Activated CD4-positive, alpha-beta T cell treated with anti-CD3 and anti-CD28 coated beads for 4 hours (primary cell): Measurements from ENCODE around the gene EFCAB9.
A peak's percentile ranks its signal among the peaks of the same experiment; 100 is the strongest.
"Not testable (repeated sequence)": the region's sequence is repeated elsewhere in the genome, so short reads cannot be mapped to it uniquely, and the experiment has no call there.

ENCODE experiments used
- DNase-seq, 2 donors: peaks; one replicate each; pipeline ENCODE4 v3.0.0-alpha.2; 2020

The EFCAB9 gene

GRCh38 chr5:172188893-172189692 is 4.9 kb upstream of the EFCAB9 start:
- no peak for DNase-seq

GRCh38 chr5:172189693-172190296 is 4.2 kb upstream of the EFCAB9 start:
- no peak for DNase-seq

GRCh38 chr5:172194985-172195774 is 1.2 kb downstream of the EFCAB9 start:
- DNase-seq = no peak

- not testable (repeated sequence) for DNase-seq
Observed at GRCh38 chr5:172197775-172198174, 3.8 kb downstream of the EFCAB9 start.

- DNase-seq = no peak
Observed at GRCh38 chr5:172199446-172199845, 5.5 kb downstream of the EFCAB9 start.

- no peak for DNase-seq
Observed at GRCh38 chr5:172200476-172200875, 6.5 kb downstream of the EFCAB9 start.

GRCh38 chr5:172205984-172206383 is 12.0 kb downstream of the EFCAB9 start:
- DNase-seq = not testable (repeated sequence)

- no peak for DNase-seq
Observed at GRCh38 chr5:172207511-172207910, 13.5 kb downstream of the EFCAB9 start.

- no peak for DNase-seq
Observed at GRCh38 chr5:172209714-172210113, 15.7 kb downstream of the EFCAB9 start.

GRCh38 chr5:172211676-172212075 is 17.7 kb downstream of the EFCAB9 start:
- DNase-seq = no peak

GRCh38 chr5:172213126-172213525 is 19.2 kb downstream of the EFCAB9 start:
- no peak for DNase-seq

- no peak for DNase-seq
Observed at GRCh38 chr5:172216345-172216744, 22.4 kb downstream of the EFCAB9 start.

GRCh38 chr5:172219296-172219695 is 25.3 kb downstream of the EFCAB9 start:
- DNase-seq = no peak

GRCh38 chr5:172223901-172224873 is 30.2 kb downstream of the EFCAB9 start:
- peak; percentile 16 to 17 for DNase-seq

- no peak for DNase-seq
Observed at GRCh38 chr5:172224996-172225395, 31.0 kb downstream of the EFCAB9 start.

- DNase-seq = no peak
Observed at GRCh38 chr5:172229904-172230303, 35.9 kb downstream of the EFCAB9 start.

GRCh38 chr5:172234031-172234430 is 40.1 kb downstream of the EFCAB9 start:
- no peak for DNase-seq

GRCh38 chr5:172235132-172235780 is 41.3 kb downstream of the EFCAB9 start:
- DNase-seq = no peak

- DNase-seq = no peak
Observed at GRCh38 chr5:172235827-172236736, 42.1 kb downstream of the EFCAB9 start.

- no peak for DNase-seq
Observed at GRCh38 chr5:172238334-172238733, 44.4 kb downstream of the EFCAB9 start.

- no peak for DNase-seq
Observed at GRCh38 chr5:172243302-172243701, 49.3 kb downstream of the EFCAB9 start.
